OCI-LY7 (cell line): Measurements from ENCODE around the gene SCN1A. TPM values are rescaled to one million over a fixed set of nuclear protein-coding genes. Genes with fewer than 3 reads are reported as not detected.

Experiments
- BruUV-seq: library from RNA; stranded (reverse); fragments of 400-500 nt; replicated peaks from 2 replicates; lab custom pipeline; 2021; lab: Mats Ljungman, UMichigan
- CTCF ChIA-PET: fragments of 300-600 bp; sonication (Branson Sonifier 250); formaldehyde crosslinking; loops from one replicate; lab custom pipeline; 2022; ENCODE audit warnings: antibody characterized with exemption; ENCODE audit not compliant: unreplicated experiment; lab: Charles Lee
- POLR2A ChIA-PET: fragments of 300-600 bp; sonication (Branson Sonifier 250); formaldehyde crosslinking; loops from one replicate; lab custom pipeline; 2022; ENCODE audit warnings: antibody characterized with exemption; lab: Charles Lee
- DNase-seq: peaks from one replicate; pipeline ENCODE4 v3.0.0-alpha.2; 2015; ENCODE audit warnings: low spot score
- H2AFZ ChIP-seq: fragments of 200-600 bp; sonication (generic), shearing (Covaris generic); 2 replicates; pipeline ENCODE4 v1.6.1; 2014; ENCODE audit warnings: mild to moderate bottlenecking, antibody characterized with exemption, low read length, moderate library complexity
- H3K27ac ChIP-seq: fragments of 200-600 bp; sonication (generic); 2 replicates; pipeline ENCODE4 v1.5.1; 2014; ENCODE audit warnings: mixed run types, low read depth, mild to moderate bottlenecking, moderate library complexity, low read length, inconsistent platforms; ENCODE audit not compliant: poor library complexity, severe bottlenecking
- H3K36me3 ChIP-seq: fragments of 200-600 bp; sonication (generic); 2 replicates; pipeline ENCODE4 v1.6.1; 2014; ENCODE audit warnings: mild to moderate bottlenecking, antibody characterized with exemption, low read length, moderate library complexity, mixed read lengths; ENCODE audit not compliant: insufficient read depth
- H3K4me1 ChIP-seq: fragments of 200-600 bp; sonication (generic); 2 replicates; pipeline ENCODE4 v1.5.1; 2014; ENCODE audit warnings: mild to moderate bottlenecking, low read length; ENCODE audit not compliant: insufficient read depth, poor library complexity, severe bottlenecking
- H3K4me2 ChIP-seq: fragments of 200-600 bp; sonication (generic); 2 replicates; pipeline ENCODE4 v1.6.1; 2014; ENCODE audit warnings: mild to moderate bottlenecking, low read length
- H3K4me3 ChIP-seq: fragments of 200-600 bp; sonication (generic); 2 replicates; pipeline ENCODE4 v1.5.1; 2014; ENCODE audit warnings: mild to moderate bottlenecking, low read depth, low read length; ENCODE audit not compliant: poor library complexity, severe bottlenecking
- H3K79me2 ChIP-seq: fragments of 200-600 bp; sonication (generic); 2 replicates; pipeline ENCODE4 v1.6.1; 2016; ENCODE audit warnings: low read depth, mild to moderate bottlenecking, low read length, moderate library complexity, mixed read lengths; ENCODE audit not compliant: insufficient read depth
- H3K9me2 ChIP-seq: fragments of 200-600 bp; sonication (generic); 2 replicates; pipeline ENCODE4 v1.6.1; 2016; ENCODE audit warnings: mild to moderate bottlenecking, low read length, mixed read lengths; ENCODE audit not compliant: insufficient read depth
- H3K9me3 ChIP-seq: fragments of 200-600 bp; sonication (generic); 2 replicates; pipeline ENCODE4 v1.6.1; 2014; ENCODE audit warnings: mild to moderate bottlenecking, mixed run types, low read length, mixed read lengths
- H4K20me1 ChIP-seq: fragments of 200-600 bp; sonication (generic); 2 replicates; pipeline ENCODE4 v1.6.1; 2014; ENCODE audit warnings: mild to moderate bottlenecking, antibody characterized with exemption, low read length, moderate library complexity, mixed read lengths; ENCODE audit not compliant: insufficient read depth
- CTCF ChIP-seq: fragments of 200-600 bp; sonication (generic); conservative IDR thresholded peaks from 2 replicates; pipeline ENCODE4 v1.5.1; 2014; ENCODE audit warnings: mild to moderate bottlenecking, antibody characterized with exemption, low read length, moderate library complexity, mixed read lengths
- EZH2phosphoT487 ChIP-seq: fragments of 200-600 bp; sonication (generic); IDR thresholded peaks from 2 replicates; pipeline ENCODE4 v1.6.1; 2018; ENCODE audit warnings: low read depth, borderline replicate concordance, mild to moderate bottlenecking, mixed run types, antibody characterized with exemption, low read length, moderate library complexity, mixed read lengths
- intact Hi-C: fragments of 100-400 bp; cut with micrococcal nuclease; formaldehyde crosslinking; loops from one replicate; pipeline ENCODE4 v1.10.0; 2022; ENCODE audit not compliant: unreplicated experiment
- total RNA-seq, 2 experiments: library from RNA; depleted of rRNA in 1 of 2; stranded (reverse); fragments of >200 nt in 1 of 2; shearing (Covaris generic) in 1 of 2; gene quantifications; 2 replicates each; pipeline ENCODE4 v1.2.3, GENCODE V29; 2014 to 2022

The SCN1A gene
- total RNA-seq, 2 experiments from 2014 or later = not detected

- ChIA-PET CTCF (interaction anchor here (0.6 kb wide), 1 partner anchor 922 kb away, joined by 4 read pairs; no protein-coding TSS in a partner anchor), POLR2A (interaction anchor here (0.7 kb wide), 2 partner anchors 38 to 115 kb away, joined by 3 read pairs; no protein-coding TSS in a partner anchor)
- intact Hi-C loops = no loop called here
- Histone ChIP-seq H3K4me1 (no peaks in the 10 kb centered on the region), H3K4me3 (no peak overlapping the region), H2AFZ (no peak overlapping the region), H4K20me1 (no peaks in the 10 kb centered on the region), H3K79me2 (no peaks in the 10 kb centered on the region), H3K9me2 (no peaks in the 10 kb centered on the region), H3K36me3 (no peaks in the 10 kb centered on the region), H3K4me2 (no peak overlapping the region), H3K9me3 (no peaks in the 10 kb centered on the region), H3K27ac (no peak overlapping the region)
- TF ChIP-seq CTCF (no peak), EZH2phosphoT487 (no peak)
- BruUV-seq = no TSS peak
- no peak for DNase-seq
These were observed 7.5 kb upstream of the SCN1A start for GRCh38 chr2:166135152-166135848.

DNA sequence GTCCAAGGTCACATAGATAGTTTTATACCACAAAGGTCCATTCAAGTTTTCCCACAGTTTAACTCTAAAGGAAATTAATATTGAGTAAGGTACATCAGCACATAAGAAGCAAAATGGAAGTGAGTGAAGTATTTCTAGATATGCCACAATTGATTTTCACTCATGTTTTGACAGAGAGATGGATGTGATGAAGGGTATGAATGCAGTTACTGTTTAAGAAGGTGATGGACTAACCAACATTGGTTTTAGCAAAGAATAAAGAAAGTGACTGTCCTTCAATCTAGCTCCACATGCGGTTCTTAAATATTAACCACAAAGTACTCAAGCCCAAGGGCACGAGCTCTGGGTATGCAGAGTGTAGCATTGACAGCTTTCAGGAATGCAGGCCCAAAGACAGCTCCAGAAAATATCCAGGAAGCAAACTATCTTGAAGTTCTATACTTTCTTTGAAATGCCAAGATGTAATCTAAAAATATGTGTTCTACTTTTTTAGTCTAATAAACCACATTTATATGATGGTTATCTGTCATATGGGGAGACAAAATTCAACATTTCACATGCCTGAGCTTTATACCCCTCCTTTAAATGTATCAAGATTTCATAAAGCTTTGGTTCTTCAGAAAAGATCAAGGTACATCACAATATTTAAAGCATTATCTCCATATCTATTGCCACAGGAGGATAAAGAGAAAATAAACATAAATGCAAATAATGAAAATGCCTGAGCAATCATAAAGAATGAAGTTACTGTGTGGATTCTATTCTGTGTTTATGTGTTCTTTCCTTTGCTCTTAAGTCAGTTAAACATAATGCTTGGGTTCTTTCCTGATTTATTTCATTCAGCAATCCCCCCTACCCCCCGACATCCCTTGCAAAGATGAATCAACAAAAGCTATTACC lies 6.7 kb upstream of the SCN1A start:
- no peaks in the 10 kb centered on the region for H3K36me3 ChIP-seq
- H4K20me1 ChIP-seq = no peaks in the 10 kb centered on the region
- H3K27ac ChIP-seq = no peak overlapping the region
- H3K79me2 ChIP-seq = no peaks in the 10 kb centered on the region
- intact Hi-C loops = no loop called here
- H3K9me2 ChIP-seq = no peaks in the 10 kb centered on the region
- no peak overlapping the region for H2AFZ ChIP-seq
- H3K4me1 ChIP-seq = no peaks in the 10 kb centered on the region
- H3K4me2 ChIP-seq = no peak overlapping the region
- ChIA-PET POLR2A (interaction anchor here (0.7 kb wide), 2 partner anchors 39 to 114 kb away, joined by 3 read pairs; no protein-coding TSS in a partner anchor), CTCF (interaction anchor here (0.6 kb wide), 1 partner anchor 921 kb away, joined by 4 read pairs; no protein-coding TSS in a partner anchor)
- BruUV-seq = no TSS peak
- H3K9me3 ChIP-seq = no peaks in the 10 kb centered on the region
- H3K4me3 ChIP-seq = no peak overlapping the region
- DNase-seq = no peak
- TF ChIP-seq CTCF = no peak
- TF ChIP-seq EZH2phosphoT487 = no peak
